A673 (cell line): Measurements from ENCODE around the gene MPRIP. TPM values are rescaled to one million over a fixed set of nuclear protein-coding genes. Genes with fewer than 3 reads are reported as not detected.

Experiments
- BruUV-seq: library from RNA; stranded (reverse); fragments of 400-500 nt; replicated peaks from 2 replicates; lab custom pipeline; 2021; lab: Mats Ljungman, UMichigan
- CTCF ChIA-PET: fragments of 300-600 bp; sonication (Branson Sonifier 250); formaldehyde crosslinking; loops from one replicate; lab custom pipeline; 2022; ENCODE audit warnings: antibody characterized with exemption; lab: Charles Lee
- POLR2A ChIA-PET: fragments of 300-600 bp; sonication (Branson Sonifier 250); formaldehyde crosslinking; loops from one replicate; lab custom pipeline; 2022; ENCODE audit warnings: antibody characterized with exemption; ENCODE audit not compliant: low non-redundant PET; lab: Charles Lee
- DNase-seq: peaks from one replicate; pipeline ENCODE4 v3.0.0-alpha.2; 2015; ENCODE audit warnings: low spot score
- H3K27ac ChIP-seq: fragments of 200-600 bp; sonication (generic); 2 replicates; pipeline ENCODE4 v1.5.1; 2016; ENCODE audit warnings: mixed run types, low read depth, mild to moderate bottlenecking, mixed read lengths, antibody characterized with exemption, low read length; ENCODE audit not compliant: poor library complexity, severe bottlenecking
- H3K27me3 ChIP-seq: fragments of 200-600 bp; sonication (generic); replicated peaks from 2 replicates; pipeline ENCODE4 v1.6.1; 2017; ENCODE audit warnings: mixed run types, low read depth, mild to moderate bottlenecking, mixed read lengths, antibody characterized with exemption, low read length; ENCODE audit not compliant: insufficient read depth, poor library complexity
- H3K36me3 ChIP-seq: fragments of 200-600 bp; sonication (generic); 2 replicates; pipeline ENCODE4 v1.6.1; 2016; ENCODE audit warnings: mixed run types, mild to moderate bottlenecking, mixed read lengths, antibody characterized with exemption, low read length; ENCODE audit not compliant: insufficient read depth, poor library complexity, severe bottlenecking
- H3K4me1 ChIP-seq: fragments of 200-600 bp; sonication (generic); 2 replicates; pipeline ENCODE4 v1.6.1; 2017; ENCODE audit warnings: mixed run types, mild to moderate bottlenecking, mixed read lengths, antibody characterized with exemption, low read length; ENCODE audit not compliant: insufficient read depth, poor library complexity, severe bottlenecking
- H3K4me3 ChIP-seq: fragments of 200-600 bp; sonication (generic); 2 replicates; pipeline ENCODE4 v1.5.1; 2016; ENCODE audit warnings: low read depth, mixed run types, mild to moderate bottlenecking, mixed read lengths, low read length; ENCODE audit not compliant: poor library complexity, severe bottlenecking
- H3K9me3 ChIP-seq: fragments of 200-600 bp; sonication (generic); 2 replicates; pipeline ENCODE4 v1.6.1; 2016; ENCODE audit warnings: mixed run types, low read depth, mild to moderate bottlenecking, mixed read lengths, antibody characterized with exemption, low read length; ENCODE audit not compliant: poor library complexity, severe bottlenecking
- CTCF ChIP-seq: fragments of 300-800, 200-600 bp; sonication (generic); conservative IDR thresholded peaks from 2 replicates; pipeline ENCODE4 v1.5.1; 2017; ENCODE audit warnings: low read depth, mild to moderate bottlenecking, antibody characterized with exemption, low read length, moderate library complexity, mixed read lengths
- EZH2 ChIP-seq: fragments of 200-600 bp; sonication (generic); IDR thresholded peaks from 2 replicates; pipeline ENCODE4 v1.6.1; 2017; ENCODE audit warnings: borderline replicate concordance, low read depth, mild to moderate bottlenecking, mixed read lengths, antibody characterized with exemption, low read length; ENCODE audit not compliant: poor library complexity, severe bottlenecking
- intact Hi-C: fragments of 100-400 bp; cut with micrococcal nuclease; formaldehyde crosslinking; loops from one replicate; pipeline ENCODE4 v1.10.0; 2022; ENCODE audit not compliant: unreplicated experiment
- total RNA-seq: library from RNA; stranded (reverse); gene quantifications from 2 replicates; pipeline ENCODE4 v1.2.3, GENCODE V29; 2021

The MPRIP gene
- total RNA-seq, 1 experiment from 2014 or later = 290 TPM

- DNase-seq = no peak
- ChIA-PET CTCF (interaction anchor here (0.6 to 1.3 kb wide), 4 partner anchors 9 to 59 kb away, joined by 3 to 4 read pairs (median 4); no protein-coding TSS in a partner anchor), POLR2A (no interaction called here)
- H3K4me3 ChIP-seq = no peak overlapping the region
- BruUV-seq = no TSS peak
- TF ChIP-seq EZH2 (no peak), CTCF (no peak)
- H3K4me1 ChIP-seq = no peaks in the 10 kb centered on the region
- no peaks in the 10 kb centered on the region for H3K9me3 ChIP-seq
- H3K36me3 ChIP-seq = peaks cover 67% of the 10 kb centered on the region
- intact Hi-C loops = no loop called here
- no peaks in the 10 kb centered on the region for H3K27me3 ChIP-seq
- peak overlapping the region; percentile 42 for H3K27ac ChIP-seq
These were observed 99.0 kb downstream of the MPRIP start for GRCh38 chr17:17141279-17141678.

- H3K27me3 ChIP-seq = no peaks in the 10 kb centered on the region
- no peak overlapping the region for H3K4me3 ChIP-seq
- no peaks in the 10 kb centered on the region for H3K9me3 ChIP-seq
- ChIA-PET POLR2A (no interaction called here), CTCF (interaction anchor here (0.7 to 1.3 kb wide), 4 partner anchors 10 to 94 kb away, joined by 3 to 4 read pairs (median 4); no protein-coding TSS in a partner anchor)
- intact Hi-C loops = no loop called here
- H3K36me3 ChIP-seq = peaks cover 74% of the 10 kb centered on the region
- H3K27ac ChIP-seq = peak overlapping the region; percentile 42
- BruUV-seq = no TSS peak
- no peaks in the 10 kb centered on the region for H3K4me1 ChIP-seq
- no peak for TF ChIP-seq EZH2
- TF ChIP-seq CTCF = peak; percentile 83
- DNase-seq = peak; percentile 44
These were observed 99.7 kb downstream of the MPRIP start for GRCh38 chr17:17141860-17142552.

GRCh38 chr17:17142556-17142955 lies 100.3 kb downstream of the MPRIP start:
- ChIA-PET POLR2A (no interaction called here), CTCF (interaction anchor here (0.7 to 1.0 kb wide), 3 partner anchors 58 to 94 kb away, joined by 3 to 4 read pairs (median 3); no protein-coding TSS in a partner anchor)
- no peak overlapping the region for H3K27ac ChIP-seq
- no peaks in the 10 kb centered on the region for H3K27me3 ChIP-seq
- DNase-seq = no peak
- peaks cover 76% of the 10 kb centered on the region for H3K36me3 ChIP-seq
- TF ChIP-seq CTCF (no peak), EZH2 (no peak)
- no TSS peak for BruUV-seq
- H3K9me3 ChIP-seq = no peaks in the 10 kb centered on the region
- H3K4me1 ChIP-seq = no peaks in the 10 kb centered on the region
- intact Hi-C loops = no loop called here
- no peak overlapping the region for H3K4me3 ChIP-seq
